HS-5 (cell line): ENCODE data around the gene CASP3.
"Not testable (repeated sequence)": the region's sequence is repeated elsewhere in the genome, so short reads cannot be mapped to it uniquely, and the experiment has no call there.

Experiments
- DNase-seq: peaks from one replicate; pipeline ENCODE4 v3.0.0-alpha.2; 2012; ENCODE audit warnings: low read depth

CASP3 gene

DNA sequence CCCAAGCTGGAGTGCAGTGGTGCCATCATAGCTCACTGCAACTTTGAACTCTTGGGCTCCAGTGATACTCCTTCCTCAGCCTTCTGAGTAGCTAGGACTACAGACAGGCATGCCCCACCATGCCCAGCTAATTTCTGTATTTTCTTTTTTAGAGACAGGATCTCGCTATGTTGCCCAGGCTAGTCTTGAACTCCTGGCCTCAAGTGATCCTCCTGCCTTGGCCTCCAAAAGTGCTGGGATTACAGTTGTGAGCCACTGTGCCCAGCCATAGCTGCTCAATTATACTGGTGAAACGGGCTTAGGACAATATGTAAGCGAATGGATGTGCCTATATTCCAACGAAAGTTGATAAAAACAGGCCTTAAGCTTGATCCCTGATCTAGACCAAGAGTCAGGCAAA, 13.1 kb downstream of the CASP3 start:
- DNase-seq = no peak

GRCh38 chr4:184635381-184635780, 13.9 kb downstream of the CASP3 start:
- no peak for DNase-seq

- no peak for DNase-seq
Measured at GRCh38 chr4:184632842-184633241, 16.4 kb downstream of the CASP3 start.

DNA sequence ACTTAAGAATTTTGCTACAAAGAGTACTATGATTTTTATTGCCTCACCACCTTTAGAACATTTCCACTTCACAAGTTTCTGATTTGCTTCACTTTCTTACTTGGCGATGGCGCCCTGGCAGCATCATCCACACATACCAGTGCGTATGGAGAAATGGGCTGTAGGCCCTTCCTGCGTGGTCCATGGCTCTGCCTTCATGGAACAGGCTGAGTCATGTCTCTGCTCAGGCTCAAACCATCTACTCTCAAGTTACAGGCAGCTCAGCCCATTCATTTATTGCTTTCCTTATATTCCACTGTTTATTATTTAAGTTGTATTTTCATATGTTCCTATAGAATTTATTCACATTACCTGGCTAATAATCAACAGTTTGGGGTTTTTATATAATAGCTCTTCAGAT, 21.1 kb downstream of the CASP3 start:
- DNase-seq = no peak

DNA sequence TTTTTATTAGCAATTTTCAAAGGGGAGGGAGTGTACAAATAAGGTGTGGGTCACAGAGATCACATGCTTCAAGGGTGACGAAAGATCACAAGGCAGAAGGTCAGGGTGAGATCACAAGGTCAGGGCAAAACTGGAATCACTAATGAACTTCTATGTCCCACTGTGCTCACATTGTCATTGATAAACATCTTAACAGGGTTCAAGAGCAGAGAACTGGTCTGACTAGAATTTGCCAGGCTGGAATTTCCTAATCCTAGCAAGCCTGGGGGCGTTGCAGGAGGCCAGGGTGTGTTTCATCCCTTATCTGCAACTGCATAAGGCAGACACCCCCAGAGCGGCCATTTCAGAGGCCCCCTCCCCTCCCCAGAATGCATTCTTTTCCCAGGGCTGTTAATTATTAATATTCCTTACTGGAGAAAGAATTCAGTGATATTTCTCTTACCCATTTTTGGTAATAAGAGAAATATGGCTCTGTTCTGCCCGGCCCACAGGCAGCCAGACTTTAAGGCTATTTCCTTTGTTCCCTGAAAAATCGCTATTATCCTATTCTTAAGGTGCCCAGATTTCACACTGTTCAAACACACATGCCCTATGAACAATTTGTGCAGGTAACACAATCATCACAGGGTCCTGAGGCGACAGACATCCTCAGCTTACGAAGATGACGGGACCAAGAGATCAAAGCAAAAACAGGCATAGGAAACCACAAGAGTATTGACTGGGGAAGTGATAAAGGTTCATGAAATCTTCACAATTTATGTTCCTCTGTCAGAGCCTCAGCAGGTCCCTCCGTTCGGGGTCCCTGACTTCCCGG, 23.3 kb downstream of the CASP3 start:
- not testable (repeated sequence) for DNase-seq

GRCh38 chr4:184624972-184625554, 24.2 kb downstream of the CASP3 start:
- DNase-seq = no peak

- DNase-seq = not testable (repeated sequence)
Measured at GRCh38 chr4:184624504-184624903, 24.7 kb downstream of the CASP3 start.

GRCh38 chr4:184621518-184621917, 27.7 kb downstream of the CASP3 start:
- no peak for DNase-seq

- DNase-seq = no peak
Measured at GRCh38 chr4:184620212-184620867, 28.9 kb downstream of the CASP3 start.

GRCh38 chr4:184617600-184618196, 31.5 kb downstream of the CASP3 start:
- DNase-seq = no peak

DNA sequence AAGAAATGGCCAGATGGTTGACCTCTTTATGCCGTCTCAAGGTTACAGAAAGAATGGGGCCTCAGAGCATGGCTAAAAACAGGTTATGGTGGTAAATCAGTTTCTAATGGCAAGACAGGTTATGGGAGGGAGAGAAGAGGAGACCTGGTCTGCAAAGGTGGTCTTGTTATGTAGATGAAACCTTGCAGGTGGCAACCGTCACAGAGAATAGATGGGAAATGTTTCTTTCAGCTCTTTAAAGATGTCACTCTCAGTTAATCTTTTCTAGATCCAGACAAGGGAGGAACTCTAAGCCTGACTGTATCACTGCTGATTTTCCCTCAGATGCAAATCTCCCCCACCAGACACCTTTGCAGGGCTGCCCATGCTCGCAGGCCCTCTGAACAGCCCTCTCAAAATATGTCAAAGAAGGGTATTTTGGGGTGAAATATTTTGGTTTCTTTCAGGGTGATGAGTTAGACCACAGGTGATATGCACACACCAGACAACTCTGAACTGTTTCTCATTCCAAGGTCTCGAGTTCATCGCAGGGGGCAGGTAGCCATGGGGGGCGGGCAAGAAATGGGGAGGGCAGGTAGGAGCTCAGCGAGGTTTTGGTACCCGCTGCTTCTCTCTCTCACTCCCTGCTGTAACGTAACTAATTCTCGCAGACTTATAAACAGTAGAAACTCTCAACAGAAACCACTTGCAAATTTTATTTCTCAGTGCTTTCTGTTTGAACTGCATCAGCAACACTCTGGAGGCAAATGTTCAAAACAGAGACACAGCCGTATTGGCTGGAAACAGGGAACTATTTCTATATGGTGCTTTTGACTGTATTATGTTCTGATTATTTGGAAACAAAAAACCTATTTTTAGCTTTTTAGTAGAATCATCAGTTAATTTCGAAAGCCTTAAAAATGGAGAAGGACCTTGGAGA, 32.4 kb downstream of the CASP3 start:
- DNase-seq = no peak

DNA sequence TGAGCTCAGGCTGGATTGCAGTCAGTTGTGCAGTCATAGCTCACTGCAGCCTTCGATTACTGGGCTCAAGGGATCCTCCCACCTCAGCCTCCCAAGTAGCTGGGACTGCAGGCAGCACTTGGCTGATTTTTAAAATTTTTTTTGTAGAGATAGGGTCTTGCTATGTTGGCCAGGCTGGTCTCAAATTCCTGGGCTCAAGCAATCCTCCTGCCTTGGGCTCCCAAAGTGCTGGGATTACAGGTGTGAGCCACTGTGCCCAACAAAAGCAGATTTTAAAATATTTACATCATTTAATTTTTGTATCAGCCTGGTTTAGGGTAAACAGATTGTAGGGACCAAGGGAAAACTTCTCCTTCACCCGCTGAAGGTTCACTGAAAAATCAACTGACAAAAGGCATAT, 33.1 kb downstream of the CASP3 start:
- DNase-seq = not testable (repeated sequence)

DNA sequence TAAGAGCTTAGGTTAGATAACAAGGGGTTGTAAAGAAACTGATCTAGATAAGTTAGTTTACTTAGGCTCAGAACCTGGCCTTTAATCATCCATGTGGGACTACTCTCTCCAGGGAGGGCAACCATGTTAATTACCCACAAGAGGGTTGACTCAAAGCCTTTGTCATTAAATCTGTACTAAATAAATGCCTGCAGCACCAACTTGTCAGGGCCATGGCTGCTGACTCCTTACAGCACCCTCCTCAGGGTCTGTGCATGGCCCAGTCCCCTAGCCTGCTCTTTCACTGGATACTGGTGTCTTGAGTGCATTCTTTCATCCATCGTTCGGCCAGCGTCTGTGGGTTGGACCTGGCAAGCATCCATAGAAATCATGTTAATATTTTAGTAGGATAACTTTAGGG, 34.7 kb downstream of the CASP3 start:
- no peak for DNase-seq

DNA sequence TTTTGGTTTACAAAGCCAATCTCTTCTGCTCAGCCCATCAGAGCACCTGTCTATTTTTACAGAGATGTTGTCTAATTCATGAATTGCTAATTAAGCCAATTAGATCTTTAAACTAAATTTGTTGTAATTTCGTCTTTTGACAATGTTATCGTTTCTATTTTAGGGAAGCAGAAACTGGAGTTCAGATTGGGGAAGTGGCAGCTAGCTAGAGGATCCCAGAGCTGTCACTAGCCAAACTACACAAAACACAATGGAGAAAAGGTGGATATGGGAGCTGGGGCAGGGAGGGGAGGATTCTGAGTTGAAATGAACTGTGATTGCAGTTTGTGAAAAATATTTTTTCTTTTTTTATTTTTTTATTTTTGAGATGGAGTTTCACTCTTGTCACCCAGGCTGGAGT, 35.8 kb downstream of the CASP3 start:
- DNase-seq = no peak

DNA sequence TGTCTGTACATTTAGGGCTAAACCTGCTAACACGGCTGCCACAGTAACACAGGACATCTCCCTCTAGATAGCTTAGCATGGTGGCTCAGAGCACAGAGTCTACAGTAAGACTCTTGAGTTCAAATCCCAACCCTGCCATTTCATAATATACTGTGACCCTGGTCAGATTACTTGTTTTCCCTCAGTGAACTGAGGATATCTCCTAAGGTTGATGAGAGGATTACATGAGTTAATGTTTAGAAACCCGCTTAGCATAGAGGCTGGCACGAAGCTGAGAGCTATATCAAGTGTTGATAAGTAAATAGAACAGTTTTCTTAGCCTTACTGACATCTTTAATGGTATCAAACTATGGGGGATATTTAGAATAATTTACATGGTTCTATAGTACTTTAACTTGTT, 37.2 kb downstream of the CASP3 start:
- DNase-seq = no peak

- DNase-seq = not testable (repeated sequence)
Measured at GRCh38 chr4:184607429-184607828, 41.8 kb downstream of the CASP3 start.

GRCh38 chr4:184602857-184603256, 46.4 kb downstream of the CASP3 start:
- DNase-seq = not testable (repeated sequence)

DNA sequence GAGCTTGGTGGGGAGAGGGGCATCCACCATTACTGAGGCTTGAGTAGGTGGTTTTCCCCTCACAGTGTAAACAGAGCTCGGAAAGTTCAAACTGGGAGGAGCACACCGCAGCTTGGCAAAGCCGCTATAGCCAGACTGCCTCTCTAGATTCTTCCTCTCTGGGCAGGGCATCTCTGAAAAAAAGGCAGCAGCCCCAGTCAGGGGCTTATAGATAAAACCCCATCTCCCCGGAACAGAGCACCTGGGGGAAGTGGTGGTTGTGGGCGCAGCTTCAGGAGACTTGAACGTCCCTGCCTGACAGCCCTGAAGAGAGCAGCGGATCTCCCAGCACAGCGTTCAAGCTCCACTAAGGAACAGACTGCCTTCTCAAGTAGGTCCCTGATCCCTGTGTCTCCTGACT, 48.3 kb downstream of the CASP3 start:
- not testable (repeated sequence) for DNase-seq

GRCh38 chr4:184599492-184600135, 49.6 kb downstream of the CASP3 start:
- peak; percentile 52 for DNase-seq

DNA sequence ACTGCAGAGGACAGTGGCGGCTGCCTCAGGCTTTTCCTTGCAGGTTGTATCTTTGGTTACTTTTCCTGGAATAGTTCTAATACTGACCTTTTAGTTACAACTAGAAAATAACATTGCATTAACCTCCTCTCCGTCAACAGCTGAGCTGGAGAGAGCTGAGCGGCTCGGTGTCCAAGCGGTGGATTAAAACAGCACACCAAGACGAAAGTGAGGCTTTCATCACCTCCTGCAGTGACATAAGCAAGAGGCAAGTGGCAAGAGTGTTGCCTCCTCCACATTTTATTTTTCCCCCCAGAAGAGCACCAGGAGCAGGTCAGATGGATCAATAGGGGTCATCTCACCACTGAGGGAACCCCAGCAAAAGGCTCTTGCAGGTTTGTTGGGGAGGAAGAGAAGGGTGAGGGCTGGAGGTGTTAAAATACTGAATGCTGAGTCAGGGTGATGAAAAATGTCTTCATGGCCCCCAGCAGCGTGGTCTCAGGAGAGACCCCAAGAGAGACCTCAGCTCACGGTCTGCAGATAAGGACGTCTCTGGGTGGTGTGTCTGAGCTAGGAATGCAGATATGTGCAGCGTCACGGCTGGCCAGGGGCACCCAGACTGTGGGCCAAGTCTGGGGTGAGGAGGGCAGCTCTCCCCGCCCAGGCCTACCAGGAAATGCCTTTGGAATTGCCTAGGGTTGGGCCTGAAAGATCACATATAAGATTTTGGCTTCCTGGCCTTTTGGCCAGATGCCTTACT, 50.3 kb downstream of the CASP3 start:
- DNase-seq = no peak
